GM23248 (cell line): ENCODE measurements around the gene CST9L. TPM values are rescaled to one million over a fixed set of nuclear protein-coding genes. Genes with fewer than 3 reads are reported as not detected.

Experiments
- DNase-seq: peaks from one replicate; pipeline ENCODE4 v3.0.0-alpha.2; 2015
- H2AFZ ChIP-seq: fragments of 200-600 bp; sonication (generic); 2 replicates; pipeline ENCODE4 v1.6.1; 2016; ENCODE audit warnings: antibody characterized with exemption
- H3F3A ChIP-seq: fragments of 200-600 bp; sonication (generic); 2 replicates; pipeline ENCODE4 v1.6.1; 2016; ENCODE audit warnings: mild to moderate bottlenecking, antibody characterized with exemption, mixed run types; ENCODE audit not compliant: insufficient read depth
- H3K27ac ChIP-seq: fragments of 200-600 bp; sonication (generic); 2 replicates; pipeline ENCODE4 v1.5.1; 2016; ENCODE audit warnings: mild to moderate bottlenecking
- H3K27me3 ChIP-seq: fragments of 200-600 bp; sonication (generic); replicated peaks from 2 replicates; pipeline ENCODE4 v1.6.1; 2016; ENCODE audit warnings: mild to moderate bottlenecking; ENCODE audit not compliant: insufficient read depth
- H3K36me3 ChIP-seq: fragments of 200-600 bp; sonication (generic); 2 replicates; pipeline ENCODE4 v1.6.1; 2016; ENCODE audit warnings: low read depth, mild to moderate bottlenecking
- H3K4me1 ChIP-seq: fragments of 200-600 bp; sonication (generic); 2 replicates; pipeline ENCODE4 v1.6.1; 2016; ENCODE audit warnings: mild to moderate bottlenecking; ENCODE audit not compliant: insufficient read depth
- H3K4me2 ChIP-seq: fragments of 200-600 bp; sonication (generic); one replicate; pipeline ENCODE4 v1.6.1; 2016; ENCODE audit warnings: mild to moderate bottlenecking; ENCODE audit not compliant: unreplicated experiment
- H3K4me3 ChIP-seq: fragments of 200-600 bp; sonication (generic); 2 replicates; pipeline ENCODE4 v1.5.1; 2016; ENCODE audit warnings: mild to moderate bottlenecking
- H3K79me2 ChIP-seq: fragments of 200-600 bp; sonication (generic); 2 replicates; pipeline ENCODE4 v1.6.1; 2016; ENCODE audit warnings: mild to moderate bottlenecking; ENCODE audit not compliant: insufficient read depth
- H3K9ac ChIP-seq: fragments of 200-600 bp; sonication (generic); 2 replicates; pipeline ENCODE4 v1.6.1; 2016; ENCODE audit warnings: mild to moderate bottlenecking
- H3K9me2 ChIP-seq: fragments of 200-600 bp; sonication (generic); 2 replicates; pipeline ENCODE4 v1.6.1; 2016; ENCODE audit warnings: mixed run types, mild to moderate bottlenecking, moderate library complexity; ENCODE audit not compliant: insufficient read depth
- H3K9me3 ChIP-seq: fragments of 200-600 bp; sonication (generic); one replicate; pipeline ENCODE4 v1.6.1; 2017; ENCODE audit warnings: low read depth
- H4K20me1 ChIP-seq: fragments of 200-600 bp; sonication (generic); 2 replicates; pipeline ENCODE4 v1.6.0; 2016; ENCODE audit not compliant: insufficient read depth
- EZH2 ChIP-seq: fragments of 200-600 bp; sonication (generic); IDR thresholded peaks from 2 replicates; pipeline ENCODE4 v1.6.1; 2018; ENCODE audit warnings: antibody characterized with exemption, mild to moderate bottlenecking; ENCODE audit not compliant: insufficient read depth, poor library complexity, severe bottlenecking
- EZH2phosphoT487 ChIP-seq: fragments of 200-600 bp; sonication (generic); IDR thresholded peaks from 2 replicates; pipeline ENCODE4 v1.6.1; 2018; ENCODE audit warnings: antibody characterized with exemption, moderate library complexity, mild to moderate bottlenecking, low read depth; ENCODE audit not compliant: insufficient read depth
- WGBS, 2 experiments: methylation state at CpG; one replicate each; pipeline ENCODE4 v1.1.6; 2015 to 2017; ENCODE audit warnings: low lambda C conversion rate in 2 of 2, low coverage in 1 of 2; ENCODE audit errors: missing lambda C conversion rate in 2 of 2; 5-methylcytosine and 5-hydroxymethylcytosine counted together
- in situ Hi-C: fragments of 300-500 bp; cut with MboI; formaldehyde crosslinking; loops from 2 replicates; pipeline ENCODE4 v1.15.0; 2020
- polyA plus RNA-seq: library from polyadenylated mRNA; unstranded; fragments of >200 nt; fragmentation: Nextera tagmentation; extraction: Ambion mirVana; gene quantifications from 2 replicates; pipeline ENCODE4 v1.2.1, GENCODE V29; 2016
- total RNA-seq: library from RNA; depleted of rRNA; stranded (reverse); fragments of >200 nt; shearing (Covaris generic); gene quantifications from 2 replicates; pipeline ENCODE4 v1.2.3, GENCODE V29; 2014

The CST9L gene
- total and polyA plus RNA-seq, 2 experiments from 2014 or later = not detected

DNA sequence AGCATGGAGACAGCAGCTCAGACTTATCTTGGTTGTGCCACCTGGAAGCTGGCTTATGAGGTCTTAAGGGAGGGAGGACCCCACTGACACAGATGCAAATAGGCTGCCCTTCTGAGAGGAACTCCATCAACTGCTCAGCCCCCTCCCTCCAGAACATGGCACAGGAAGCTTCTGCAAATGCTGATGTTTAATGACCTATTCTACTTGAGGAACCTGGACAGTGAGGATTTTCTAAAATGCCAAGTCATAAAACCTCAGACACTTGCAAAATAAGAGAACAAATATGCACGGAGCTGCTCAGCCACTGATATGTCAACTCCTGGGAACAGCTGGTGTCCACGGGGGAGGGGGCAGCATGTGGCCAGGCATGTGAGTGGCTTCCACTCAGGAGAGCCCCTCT, 34.0 kb upstream of the CST9L start:
- Histone ChIP-seq H3K9me2 (no peaks in the 10 kb centered on the region), H3K27me3 (peaks cover 26% of the 10 kb centered on the region), H3K9ac (no peak overlapping the region), H3K4me2 (no peak overlapping the region), H3K79me2 (no peaks in the 10 kb centered on the region), H3K4me1 (no peaks in the 10 kb centered on the region), H3K27ac (no peak overlapping the region), H3F3A (no peaks in the 10 kb centered on the region), H3K36me3 (no peaks in the 10 kb centered on the region), H3K9me3 (no peaks in the 10 kb centered on the region), H2AFZ (no peak overlapping the region), H3K4me3 (no peak overlapping the region), H4K20me1 (no peaks in the 10 kb centered on the region)
- in situ Hi-C loops = no loop called here
- no peak for TF ChIP-seq EZH2phosphoT487
- TF ChIP-seq EZH2 = no peak
- DNase-seq = no peak
- 28 to 41% methylated on average over 2 of the region's 2 CpGs for WGBS, 2 experiments

GRCh38 chr20:23601715-23602114, 33.4 kb upstream of the CST9L start:
- no peak overlapping the region for H3K27ac ChIP-seq
- no peak overlapping the region for H3K4me2 ChIP-seq
- no peaks in the 10 kb centered on the region for H3K4me1 ChIP-seq
- DNase-seq = no peak
- no peak overlapping the region for H3K9ac ChIP-seq
- peaks cover 26% of the 10 kb centered on the region for H3K27me3 ChIP-seq
- H3K4me3 ChIP-seq = no peak overlapping the region
- WGBS, 2 experiments = 46 to 56% methylated on average over 4 of the region's 4 CpGs
- no peaks in the 10 kb centered on the region for H3K79me2 ChIP-seq
- no peaks in the 10 kb centered on the region for H3K36me3 ChIP-seq
- H3F3A ChIP-seq = no peaks in the 10 kb centered on the region
- H3K9me3 ChIP-seq = no peaks in the 10 kb centered on the region
- no peak overlapping the region for H2AFZ ChIP-seq
- TF ChIP-seq EZH2phosphoT487 (no peak), EZH2 (no peak)
- H3K9me2 ChIP-seq = no peaks in the 10 kb centered on the region
- no peaks in the 10 kb centered on the region for H4K20me1 ChIP-seq
- in situ Hi-C loops = no loop called here

GRCh38 chr20:23598481-23598880, 30.2 kb upstream of the CST9L start:
- Histone ChIP-seq H3K9ac (no peak overlapping the region), H3K27ac (no peak overlapping the region), H3K4me1 (no peaks in the 10 kb centered on the region), H2AFZ (no peak overlapping the region), H3K9me2 (no peaks in the 10 kb centered on the region), H3K4me2 (no peak overlapping the region), H3F3A (no peaks in the 10 kb centered on the region), H3K79me2 (no peaks in the 10 kb centered on the region), H4K20me1 (no peaks in the 10 kb centered on the region), H3K27me3 (peaks cover 26% of the 10 kb centered on the region), H3K4me3 (no peak overlapping the region), H3K36me3 (no peaks in the 10 kb centered on the region), H3K9me3 (no peaks in the 10 kb centered on the region)
- DNase-seq = no peak
- in situ Hi-C loops = no loop called here
- TF ChIP-seq EZH2phosphoT487 (no peak), EZH2 (no peak)

DNA sequence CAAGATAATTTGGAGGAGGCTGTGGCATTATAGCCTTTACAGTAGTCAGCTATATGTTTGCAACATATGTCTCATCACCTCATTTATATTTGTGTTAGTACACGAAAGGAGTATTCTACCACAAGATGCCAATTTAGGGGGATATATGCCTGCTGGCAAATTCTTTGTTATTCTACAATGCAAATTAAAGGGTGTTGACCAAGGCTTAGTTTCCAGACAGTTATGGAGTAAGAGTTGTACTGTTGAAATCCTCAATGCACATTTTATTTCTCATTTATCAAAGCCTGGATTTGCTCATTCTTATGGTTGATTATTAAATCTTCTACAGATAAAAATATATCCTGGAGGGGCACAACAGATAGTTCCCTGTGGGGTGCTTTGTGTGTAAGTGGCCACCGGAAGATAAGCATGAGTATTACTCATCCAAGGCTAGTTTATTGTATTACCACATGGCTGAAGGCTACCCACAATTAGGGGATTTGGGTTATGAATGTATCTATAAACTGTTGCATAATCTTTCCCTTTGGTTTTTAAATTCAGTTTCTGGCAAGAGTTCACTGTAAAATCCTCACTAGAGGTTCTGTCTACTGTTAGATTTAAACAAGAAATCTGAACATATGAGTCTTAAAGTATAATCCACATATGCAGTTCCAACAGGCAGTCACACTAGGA, 28.4 kb upstream of the CST9L start:
- H4K20me1 ChIP-seq = no peaks in the 10 kb centered on the region
- 23 to 28% methylated on average over 2 of the region's 2 CpGs for WGBS, 2 experiments
- H3F3A ChIP-seq = no peaks in the 10 kb centered on the region
- peaks cover 19% of the 10 kb centered on the region for H3K27me3 ChIP-seq
- no peaks in the 10 kb centered on the region for H3K9me2 ChIP-seq
- H3K27ac ChIP-seq = no peak overlapping the region
- DNase-seq = no peak
- H3K36me3 ChIP-seq = no peaks in the 10 kb centered on the region
- no peak overlapping the region for H3K4me2 ChIP-seq
- TF ChIP-seq EZH2 (no peak), EZH2phosphoT487 (no peak)
- no peak overlapping the region for H2AFZ ChIP-seq
- no peak overlapping the region for H3K9ac ChIP-seq
- H3K4me1 ChIP-seq = no peaks in the 10 kb centered on the region
- H3K9me3 ChIP-seq = no peaks in the 10 kb centered on the region
- no peak overlapping the region for H3K4me3 ChIP-seq
- no peaks in the 10 kb centered on the region for H3K79me2 ChIP-seq
- in situ Hi-C loops = no loop called here

DNA sequence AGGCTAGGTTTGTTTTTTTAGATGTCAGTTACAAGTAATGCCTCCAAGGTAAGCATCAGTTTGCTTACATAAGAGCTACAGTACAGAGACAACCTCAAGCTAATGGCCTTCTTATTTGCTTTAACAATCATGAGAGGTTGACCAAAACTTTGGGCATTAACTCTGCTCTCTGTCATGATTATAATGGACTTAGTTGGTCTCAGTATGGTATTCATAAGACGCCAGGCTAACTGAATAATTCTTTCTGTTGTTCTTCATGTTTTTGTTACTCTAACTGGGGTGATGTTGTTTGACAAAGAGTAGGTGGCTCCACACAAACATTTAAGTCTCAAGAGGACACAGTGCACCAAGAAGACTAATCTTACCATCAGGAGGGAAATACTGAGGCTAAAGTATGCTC, 27.7 kb upstream of the CST9L start:
- Histone ChIP-seq H3K9ac (no peak overlapping the region), H3K36me3 (no peaks in the 10 kb centered on the region), H3K27ac (no peak overlapping the region), H3K4me2 (no peak overlapping the region), H3K79me2 (no peaks in the 10 kb centered on the region), H2AFZ (no peak overlapping the region), H3F3A (no peaks in the 10 kb centered on the region), H3K4me1 (no peaks in the 10 kb centered on the region), H3K4me3 (no peak overlapping the region), H3K9me3 (no peaks in the 10 kb centered on the region), H3K27me3 (peaks cover 18% of the 10 kb centered on the region), H4K20me1 (no peaks in the 10 kb centered on the region), H3K9me2 (no peaks in the 10 kb centered on the region)
- no peak for DNase-seq
- in situ Hi-C loops = no loop called here
- 17 to 27% methylated on average over 1 of the region's 1 CpG for WGBS, 2 experiments
- TF ChIP-seq EZH2 (no peak), EZH2phosphoT487 (no peak)
